H9 (cell line): ENCODE results near the gene APOBEC3H. TPM values are rescaled to one million over a fixed set of nuclear protein-coding genes. Genes with fewer than 3 reads are reported as not detected.

Experiments used
- DNase-seq: peaks from one replicate; pipeline ENCODE4 v3.0.0-alpha.2; 2017
- H2AFZ ChIP-seq: one replicate; pipeline ENCODE4 v1.6.1; 2013; ENCODE audit warnings: mild to moderate bottlenecking, low read length, control low read depth, moderate library complexity
- H2AK5ac ChIP-seq: 2 replicates; pipeline ENCODE4 v1.6.1; 2013; ENCODE audit warnings: low read length, control low read depth, mixed read lengths; ENCODE audit not compliant: insufficient read length
- H2BK120ac ChIP-seq: one replicate; pipeline ENCODE4 v1.6.1; 2013; ENCODE audit warnings: low read depth, mild to moderate bottlenecking, low read length, control low read depth, inconsistent platforms; ENCODE audit not compliant: poor library complexity, severe bottlenecking
- H2BK12ac ChIP-seq: 2 replicates; pipeline ENCODE4 v1.6.1; 2013; ENCODE audit warnings: low read length, control low read depth, mixed read lengths, low read depth; ENCODE audit not compliant: insufficient read length
- H2BK15ac ChIP-seq: 2 replicates; pipeline ENCODE4 v1.6.1; 2013; ENCODE audit warnings: low read depth, low read length, control low read depth
- H2BK20ac ChIP-seq: one replicate; pipeline ENCODE4 v1.6.1; 2013; ENCODE audit warnings: low read depth, mild to moderate bottlenecking, low read length, control low read depth, inconsistent platforms; ENCODE audit not compliant: poor library complexity, severe bottlenecking
- H2BK5ac ChIP-seq: 2 replicates; pipeline ENCODE4 v1.6.1; 2013; ENCODE audit warnings: low read length, control low read depth, mixed read lengths; ENCODE audit not compliant: insufficient read length
- H3K14ac ChIP-seq: 2 replicates; pipeline ENCODE4 v1.6.1; 2013; ENCODE audit warnings: low read length, control low read depth; ENCODE audit not compliant: insufficient read depth
- H3K18ac ChIP-seq: 2 replicates; pipeline ENCODE4 v1.6.1; 2013; ENCODE audit warnings: low read depth, mild to moderate bottlenecking, mixed read lengths, low read length, control low read depth; ENCODE audit not compliant: insufficient read length
- H3K23ac ChIP-seq: 2 replicates; pipeline ENCODE4 v1.6.1; 2013; ENCODE audit warnings: low read length, control low read depth, mixed read lengths, low read depth; ENCODE audit not compliant: insufficient read length
- H3K23me2 ChIP-seq: 2 replicates; pipeline ENCODE4 v1.6.1; 2013; ENCODE audit warnings: low read depth, mild to moderate bottlenecking, mixed read lengths, low read length, control low read depth; ENCODE audit not compliant: insufficient read length, poor library complexity, severe bottlenecking
- H3K27ac ChIP-seq: 2 replicates; pipeline ENCODE4 v1.5.1; 2013; ENCODE audit warnings: low read length, control low read depth, mixed read lengths, low read depth; ENCODE audit not compliant: insufficient read length
- H3K27me3 ChIP-seq: 2 replicates; pipeline ENCODE4 v1.6.1; 2013; ENCODE audit warnings: low read length, control low read depth, inconsistent platforms; ENCODE audit not compliant: insufficient read depth
- H3K4ac ChIP-seq: 2 replicates; pipeline ENCODE4 v1.6.1; 2013; ENCODE audit warnings: low read depth, mild to moderate bottlenecking, control low read depth, inconsistent platforms, low read length, moderate library complexity
- H3K4me1 ChIP-seq: 2 replicates; pipeline ENCODE4 v1.6.1; 2013; ENCODE audit warnings: low read length, control low read depth, inconsistent platforms; ENCODE audit not compliant: insufficient read depth
- H3K4me2 ChIP-seq: 2 replicates; pipeline ENCODE4 v1.6.1; 2013; ENCODE audit warnings: low read length, control low read depth, mixed read lengths; ENCODE audit not compliant: insufficient read length, insufficient read depth
- H3K56ac ChIP-seq: 2 replicates; pipeline ENCODE4 v1.6.1; 2013; ENCODE audit warnings: low read depth, mild to moderate bottlenecking, mixed read lengths, low read length, control low read depth; ENCODE audit not compliant: insufficient read length
- H3K79me1 ChIP-seq: 2 replicates; pipeline ENCODE4 v1.6.1; 2013; ENCODE audit warnings: low read depth, mild to moderate bottlenecking, moderate library complexity, low read length, control low read depth, inconsistent platforms; ENCODE audit not compliant: insufficient read depth, poor library complexity, severe bottlenecking
- H3K79me2 ChIP-seq: 2 replicates; pipeline ENCODE4 v1.6.1; 2013; ENCODE audit warnings: low read length, control low read depth, inconsistent platforms; ENCODE audit not compliant: insufficient read depth
- H3K9ac ChIP-seq: 2 replicates; pipeline ENCODE4 v1.6.1; 2013; ENCODE audit warnings: low read length, control low read depth, mixed read lengths; ENCODE audit not compliant: insufficient read length; ENCODE audit errors: extremely low read depth
- H3K9me3 ChIP-seq: one replicate; pipeline ENCODE4 v1.6.1; 2013; ENCODE audit warnings: low read depth, low read length, inconsistent platforms; ENCODE audit not compliant: control insufficient read depth
- H3T11ph ChIP-seq: one replicate; pipeline ENCODE4 v1.6.1; 2013; ENCODE audit warnings: mild to moderate bottlenecking, low read length, control low read depth, inconsistent platforms
- H4K20me1 ChIP-seq: one replicate; pipeline ENCODE4 v1.6.1; 2013; ENCODE audit not compliant: control insufficient read depth, insufficient read length, insufficient read depth
- H4K5ac ChIP-seq: 2 replicates; pipeline ENCODE4 v1.6.1; 2013; ENCODE audit warnings: low read depth, mild to moderate bottlenecking, mixed read lengths, low read length, control low read depth; ENCODE audit not compliant: insufficient read length
- H4K8ac ChIP-seq: replicated peaks from 2 replicates; pipeline ENCODE4 v1.6.1; 2013; ENCODE audit warnings: low read length, control low read depth, mixed read lengths, low read depth; ENCODE audit not compliant: insufficient read length
- H4K91ac ChIP-seq: 2 replicates; pipeline ENCODE4 v1.6.1; 2013; ENCODE audit warnings: low read depth, mild to moderate bottlenecking, moderate library complexity, mixed read lengths, low read length, control low read depth; ENCODE audit not compliant: insufficient read length
- H3K27ac Mint-ChIP-seq, 3 experiments: 2 replicates in 2 of 3; 3 replicates in 1 of 3; pipeline ENCODE4 v1.8.0; 2020 to 2021; ENCODE audit warnings: mixed read lengths in 3 of 3, mild to moderate bottlenecking in 1 of 3, moderate library complexity in 1 of 3
- H3K27me3 Mint-ChIP-seq: 2 replicates; pipeline ENCODE4 v1.8.0; 2021; ENCODE audit warnings: low read depth, mild to moderate bottlenecking, moderate library complexity, mixed read lengths
- H3K36me3 Mint-ChIP-seq, 3 experiments: 2 replicates in 2 of 3; 3 replicates in 1 of 3; pipeline ENCODE4 v1.8.0; 2020 to 2021; ENCODE audit warnings: low read depth in 3 of 3, mixed read lengths in 3 of 3; ENCODE audit not compliant: insufficient read depth in 1 of 3
- H3K4me1 Mint-ChIP-seq, 2 experiments: 2 replicates each; pipeline ENCODE4 v1.8.0; 2020; ENCODE audit warnings: mixed read lengths in 2 of 2
- H3K4me3 Mint-ChIP-seq, 2 experiments: 2 replicates in 1 of 2; 3 replicates in 1 of 2; pipeline ENCODE4 v1.8.0; 2020 to 2021; ENCODE audit warnings: mild to moderate bottlenecking in 2 of 2, mixed read lengths in 2 of 2, moderate library complexity in 1 of 2
- H3K9me3 Mint-ChIP-seq, 2 experiments: 2 replicates in 1 of 2; 3 replicates in 1 of 2; pipeline ENCODE4 v1.8.0; 2020; ENCODE audit warnings: mild to moderate bottlenecking in 2 of 2, mixed read lengths in 2 of 2, moderate library complexity in 1 of 2
- CTCF ChIP-seq: fragments of 200-600 bp; sonication (generic); conservative IDR thresholded peaks from 3 replicates; pipeline ENCODE4 v1.8.0; 2021; ENCODE audit warnings: antibody characterized with exemption, mild to moderate bottlenecking
- WGBS: extraction: QIAGEN DNeasy Blood & Tissue Kit; methylation state at CpG from one replicate; pipeline ENCODE4 v1.1.7; 2013; ENCODE audit warnings: missing lambda C conversion rate, low lambda C conversion rate, mixed read lengths; ENCODE audit not compliant: insufficient read length; ENCODE audit errors: extremely low coverage; 5-methylcytosine and 5-hydroxymethylcytosine counted together
- total RNA-seq: library from RNA; stranded (reverse); gene quantifications from 2 replicates; pipeline ENCODE4 v1.2.1, GENCODE V29; 2021

Gene APOBEC3H
- total RNA-seq, 1 experiment from 2014 or later, result 0.48 TPM

DNA sequence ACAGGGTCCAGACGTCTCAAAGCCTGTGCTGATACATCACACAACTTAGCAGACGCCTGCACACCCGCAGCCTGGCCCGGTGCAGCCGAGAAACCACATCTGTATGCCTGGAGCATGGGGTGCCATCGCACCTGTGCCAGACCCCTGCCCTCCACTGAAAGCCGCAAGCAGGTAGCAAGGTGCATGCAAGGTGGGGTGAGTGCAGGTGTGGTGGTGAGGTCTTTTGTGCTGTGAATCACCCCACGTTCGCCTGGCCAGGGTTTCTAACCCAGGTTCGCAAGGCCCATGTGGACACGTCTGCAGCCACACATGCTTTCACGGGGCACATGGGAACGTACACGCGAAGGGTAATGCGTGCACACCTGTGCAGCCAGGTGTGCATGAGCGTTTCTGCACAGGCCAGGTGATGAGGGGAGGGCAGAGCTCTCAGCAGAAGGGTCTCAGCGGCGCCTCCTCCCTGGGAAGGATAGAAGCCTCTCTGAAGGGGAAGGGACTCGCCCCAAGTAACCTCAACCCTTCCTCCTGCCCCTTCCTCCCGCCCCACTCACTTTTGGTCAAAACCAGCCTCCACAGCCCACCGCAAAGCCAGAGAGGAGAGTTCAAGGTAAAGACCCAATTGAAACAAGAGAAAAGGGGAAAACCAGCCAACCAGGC, 36.0 kb downstream of the APOBEC3H start:
- H2BK120ac ChIP-seq, result no peak overlapping the region
- Mint-ChIP-seq H3K36me3 (no peaks in the 10 kb centered on the region; a peak in 2 of 7 replicates), H3K9me3 (no peaks in the 10 kb centered on the region), H3K4me1 (peaks cover 31 to 33% of the 10 kb centered on the region in 2 experiments), H3K27ac (no peak overlapping the region; a peak in 1 of 7 replicates), H3K4me3 (no peak overlapping the region), H3K27me3 (peaks cover 3% of the 10 kb centered on the region)
- H3K14ac ChIP-seq, result no peak overlapping the region; the same call in 1 of the 2 replicates
- no peak overlapping the region for H4K8ac ChIP-seq
- no peak overlapping the region for H3K4ac ChIP-seq
- H3K9ac ChIP-seq, result no peak overlapping the region
- no peak overlapping the region for H2BK5ac ChIP-seq
- H3K4me1 ChIP-seq, result peaks cover 4% of the 10 kb centered on the region; the same call in 1 of the 2 replicates
- H3K23ac ChIP-seq, result no peak overlapping the region
- H3K27me3 ChIP-seq, result no peaks in the 10 kb centered on the region
- no peak overlapping the region for H3K27ac ChIP-seq
- H2BK15ac ChIP-seq, result no peak overlapping the region
- no peaks in the 10 kb centered on the region for H4K20me1 ChIP-seq
- H4K91ac ChIP-seq, result no peak overlapping the region
- no peaks in the 10 kb centered on the region for H3K79me1 ChIP-seq
- no peaks in the 10 kb centered on the region for H3K9me3 ChIP-seq
- no peak overlapping the region for H3K4me2 ChIP-seq
- H3K56ac ChIP-seq, result no peak overlapping the region
- no CpG with 5 or more reads among the region's 22 CpGs for WGBS
- no peak overlapping the region for H4K5ac ChIP-seq
- H3K18ac ChIP-seq, result no peak overlapping the region
- H3K79me2 ChIP-seq, result no peaks in the 10 kb centered on the region
- no peaks in the 10 kb centered on the region for H3K23me2 ChIP-seq
- no peak overlapping the region for H2BK12ac ChIP-seq
- TF ChIP-seq CTCF, result no peak
- no peak overlapping the region for H2BK20ac ChIP-seq
- no peak overlapping the region for H2AFZ ChIP-seq
- DNase-seq, result peak; percentile 28
- H3T11ph ChIP-seq, result no peak overlapping the region
- H2AK5ac ChIP-seq, result no peak overlapping the region
